Activated CD8-positive, alpha-beta memory T cell treated with anti-CD3 and anti-CD28 coated beads for 24 hours (primary cell): Measurements from ENCODE around the gene MT1F.
"Not testable (repeated sequence)": the region's sequence is repeated elsewhere in the genome, so short reads cannot be mapped to it uniquely, and the experiment has no call there.

Source experiments
- DNase-seq: peaks from one replicate; pipeline ENCODE4 v3.0.0-alpha.2; 2020

MT1F gene

DNA sequence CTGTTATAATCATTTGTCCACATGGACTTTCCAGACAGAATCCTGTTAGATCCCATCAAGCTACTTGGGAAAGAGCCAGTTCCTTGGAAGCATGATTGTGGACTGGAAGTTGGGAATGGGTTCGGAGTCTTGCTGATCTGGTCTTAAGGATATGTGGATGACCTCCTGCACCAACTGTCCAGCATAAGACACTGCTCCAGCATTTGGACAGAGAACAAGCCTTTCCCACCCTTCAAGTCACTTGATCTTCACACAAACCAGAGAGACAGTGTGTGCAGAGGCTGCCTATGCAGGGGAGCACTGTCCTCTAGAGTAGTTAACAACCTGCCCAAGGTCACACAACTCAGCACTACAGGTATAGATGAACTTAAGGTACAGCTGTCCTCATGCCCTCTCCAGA lies 11.9 kb upstream of the MT1F start:
- no peak for DNase-seq

DNA sequence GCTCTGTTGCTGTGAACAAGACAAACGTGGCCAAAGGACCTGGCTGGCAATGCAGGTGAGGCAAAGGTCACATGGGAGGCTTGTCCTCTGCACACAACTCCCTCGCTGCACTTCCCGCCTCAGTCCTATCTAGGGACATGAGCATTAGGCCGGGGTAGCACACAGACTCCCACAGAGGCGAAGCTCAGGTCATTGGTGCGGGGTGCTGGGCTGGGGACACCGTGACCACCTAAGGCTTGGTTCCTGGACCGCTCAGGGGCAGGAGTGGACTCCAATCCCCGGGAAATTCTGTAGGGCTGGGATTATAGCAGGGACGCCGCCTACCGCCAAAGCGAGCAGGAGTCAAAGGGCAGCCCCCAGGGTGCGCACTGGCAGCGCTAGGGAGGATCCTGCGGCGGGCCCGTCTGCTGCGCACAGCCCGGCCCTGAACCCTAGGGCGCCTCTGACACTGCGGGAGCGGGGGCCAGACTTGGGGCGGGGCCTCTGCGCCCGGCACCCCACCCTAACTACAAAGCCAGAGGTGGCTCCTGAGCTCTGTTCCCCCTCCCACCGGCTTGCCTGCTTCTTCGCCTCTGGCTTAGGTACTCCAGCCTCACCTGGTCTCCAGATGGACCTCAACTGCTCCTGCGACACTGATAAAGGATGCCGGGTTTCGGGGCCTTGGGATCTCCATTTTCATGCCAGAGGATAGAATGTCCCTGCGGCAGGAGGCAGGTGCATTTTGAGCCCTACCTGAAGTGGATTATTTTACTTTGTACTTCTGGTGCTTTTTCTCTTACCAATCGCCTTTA lies 9.9 kb upstream of the MT1F start:
- DNase-seq = no peak

DNA sequence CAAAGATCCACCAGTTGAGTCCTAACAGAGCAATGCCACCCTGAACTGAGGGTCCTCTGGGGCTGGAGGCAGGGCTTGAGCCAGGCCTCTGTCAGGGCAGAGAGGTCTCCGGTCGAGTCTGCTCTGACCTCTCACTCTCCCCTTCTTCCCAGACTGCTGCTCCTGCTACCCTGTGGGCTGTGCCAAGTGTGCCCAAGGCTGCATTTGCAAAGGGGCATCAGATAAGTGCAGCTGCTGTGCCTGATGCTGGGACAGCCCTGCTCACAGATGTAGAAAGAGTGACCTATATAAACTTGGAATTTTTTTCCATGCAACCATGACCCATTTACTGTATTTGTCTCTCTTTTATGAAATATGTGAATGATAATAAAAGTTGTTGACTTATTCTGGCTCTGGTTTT lies 8.5 kb upstream of the MT1F start:
- DNase-seq = no peak

DNA sequence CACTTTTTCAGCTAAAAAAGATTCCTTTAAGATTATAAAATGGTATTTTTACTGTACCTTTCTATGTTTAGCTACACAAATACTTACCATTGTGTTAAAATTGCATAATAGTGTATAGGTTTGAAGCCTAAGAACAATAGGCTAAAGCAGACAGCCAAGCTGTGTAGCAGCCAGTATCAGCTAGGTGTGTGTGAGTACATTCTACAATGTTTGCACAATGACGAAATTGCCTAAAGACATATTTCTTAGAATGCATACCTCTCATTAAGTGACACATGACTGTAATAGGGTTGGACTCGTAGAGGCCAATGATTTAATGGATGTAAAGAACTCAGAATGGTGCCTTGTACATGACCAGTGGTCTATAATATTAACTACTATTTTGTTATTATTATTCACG lies 7.9 kb upstream of the MT1F start:
- no peak for DNase-seq

DNA sequence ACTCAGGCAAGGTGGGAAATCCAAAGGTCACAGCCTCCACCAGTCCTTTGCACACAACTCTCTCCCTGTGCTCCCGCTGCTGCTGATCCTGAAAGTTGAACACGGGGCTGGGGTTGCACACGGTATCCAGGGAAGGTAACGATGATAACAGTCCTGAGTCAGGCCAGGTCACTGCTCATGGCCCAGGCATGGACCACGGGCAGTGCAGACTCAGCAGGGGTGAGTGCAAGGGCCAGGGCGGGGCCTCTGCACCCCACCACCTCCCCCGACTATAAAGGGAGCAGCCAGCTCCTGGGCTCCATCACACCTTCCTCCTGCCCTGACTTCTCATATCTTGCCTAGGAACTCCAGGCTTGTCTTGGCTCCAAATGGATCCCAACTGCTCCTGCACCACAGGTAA lies 6.2 kb upstream of the MT1F start, which contains the start of gene MT1B:
TSS of gene MT1B (plus strand) at position 301 of the 400 bp plus-strand sequence. CDS start at position 369, 68 bp downstream.
- no peak for DNase-seq

DNA sequence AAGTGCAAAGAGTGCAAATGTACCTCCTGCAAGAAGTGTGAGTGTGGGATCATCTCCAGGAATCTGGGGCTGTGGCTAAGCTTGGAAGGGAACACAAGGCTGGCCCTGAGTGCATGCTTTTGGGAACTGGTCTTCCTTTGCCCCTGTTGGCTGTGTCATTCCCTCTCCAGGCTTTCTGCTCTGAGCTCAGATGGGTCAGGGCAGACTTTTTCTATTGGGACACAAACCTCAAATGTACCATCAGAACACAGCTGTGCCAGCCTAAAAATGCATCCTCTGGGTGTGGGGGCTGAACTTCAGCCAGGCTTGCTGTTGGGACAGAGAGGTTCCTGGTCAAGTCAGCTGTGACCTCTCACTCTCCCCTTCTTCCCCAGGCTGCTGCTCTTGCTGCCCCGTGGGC lies 5.2 kb upstream of the MT1F start:
- DNase-seq = no peak

DNA sequence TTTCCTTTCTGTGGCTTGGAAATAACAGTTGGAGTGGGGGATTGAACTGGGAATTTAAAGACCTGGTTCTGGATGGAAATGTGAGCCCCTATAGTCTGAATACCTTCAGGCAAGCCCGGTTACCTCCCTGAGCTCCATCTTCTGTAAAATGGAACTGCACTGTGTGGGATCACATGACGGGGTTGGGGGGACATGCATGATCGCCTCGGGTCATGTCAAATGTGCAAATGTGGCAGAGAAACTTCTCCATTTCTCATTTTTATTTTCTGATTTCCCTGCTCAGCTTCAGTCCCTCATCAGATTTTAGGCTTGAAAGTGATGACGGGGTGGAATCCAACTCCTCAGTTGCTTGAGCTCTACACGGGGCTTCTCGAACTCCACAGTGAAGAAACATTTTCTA lies 4.5 kb upstream of the MT1F start:
- DNase-seq = no peak

DNA sequence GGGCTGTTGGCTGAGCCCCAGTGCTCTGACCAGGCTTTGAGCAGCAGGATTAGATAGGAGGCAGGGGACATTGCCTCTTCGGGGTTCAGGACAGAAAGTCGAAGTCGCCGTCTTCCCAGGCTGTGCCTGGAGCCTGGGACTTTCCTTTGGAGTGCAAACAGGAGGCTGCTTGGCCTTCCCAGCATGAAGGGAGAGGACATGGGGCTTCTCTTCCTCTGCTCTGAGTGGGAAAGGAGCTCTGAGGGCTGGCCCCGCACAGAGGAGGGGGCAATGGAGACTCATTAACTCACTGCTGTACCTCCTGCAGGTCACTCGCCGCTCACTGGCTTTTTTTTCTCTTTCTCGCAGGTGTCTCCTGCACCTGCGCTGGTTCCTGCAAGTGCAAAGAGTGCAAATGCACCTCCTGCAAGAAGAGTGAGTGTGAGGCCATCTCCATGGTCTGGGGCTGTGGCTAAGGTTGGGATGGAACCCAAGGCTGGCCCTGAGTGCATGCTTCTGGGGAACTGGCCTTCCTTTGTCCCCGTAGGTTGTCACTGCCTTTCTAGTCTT lies 642 bp downstream of the MT1F start:
- no peak for DNase-seq

DNA sequence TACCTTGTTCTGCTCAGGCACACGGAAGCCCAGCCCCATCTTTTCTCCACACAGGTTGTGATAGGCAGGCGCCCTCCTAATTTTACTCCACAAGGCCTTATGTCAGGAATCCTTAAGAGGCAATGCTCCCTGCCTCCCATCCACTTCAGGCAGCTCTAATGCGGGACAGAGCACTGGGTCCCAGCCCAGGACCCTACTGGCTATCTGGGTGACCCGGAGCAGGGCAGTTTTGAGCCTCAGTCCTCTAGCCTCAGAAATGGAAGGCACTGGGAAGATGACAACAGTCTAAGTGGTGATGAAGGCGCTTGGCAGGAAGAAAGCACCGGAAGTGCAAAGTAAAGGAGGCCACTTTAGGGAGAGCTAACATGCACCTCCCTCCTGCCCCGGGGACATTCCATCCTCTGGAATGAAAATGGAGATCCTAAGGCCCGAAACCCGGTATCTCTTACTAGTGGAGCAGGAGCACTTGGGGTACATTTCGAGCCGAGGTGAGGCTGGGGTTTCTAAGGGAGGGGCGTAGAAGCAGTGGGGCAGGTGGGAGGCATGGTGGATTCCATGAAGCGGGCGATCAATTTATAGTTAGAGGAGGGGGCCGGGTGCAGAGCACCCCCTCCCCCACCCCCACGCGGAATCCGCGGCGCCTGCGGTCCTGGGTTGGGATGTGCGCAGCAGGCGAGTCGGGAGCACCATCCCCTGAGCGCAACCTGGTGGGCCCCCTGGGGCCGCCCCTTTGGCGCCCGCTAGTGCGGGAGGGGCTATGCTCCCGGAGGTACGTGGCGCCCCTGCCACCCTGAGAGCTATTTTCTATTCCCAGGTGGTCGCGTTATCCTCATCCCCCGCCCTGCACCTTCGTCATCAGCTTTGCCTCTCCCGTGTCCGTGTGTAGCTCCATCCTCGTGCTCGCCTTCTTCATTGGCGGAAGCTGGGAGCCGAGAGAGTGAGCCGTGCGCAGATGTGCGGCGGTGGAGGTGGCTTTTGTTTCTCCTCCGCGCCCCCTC lies 4.9 kb downstream of the MT1F start:
- DNase-seq = peak; percentile 79

DNA sequence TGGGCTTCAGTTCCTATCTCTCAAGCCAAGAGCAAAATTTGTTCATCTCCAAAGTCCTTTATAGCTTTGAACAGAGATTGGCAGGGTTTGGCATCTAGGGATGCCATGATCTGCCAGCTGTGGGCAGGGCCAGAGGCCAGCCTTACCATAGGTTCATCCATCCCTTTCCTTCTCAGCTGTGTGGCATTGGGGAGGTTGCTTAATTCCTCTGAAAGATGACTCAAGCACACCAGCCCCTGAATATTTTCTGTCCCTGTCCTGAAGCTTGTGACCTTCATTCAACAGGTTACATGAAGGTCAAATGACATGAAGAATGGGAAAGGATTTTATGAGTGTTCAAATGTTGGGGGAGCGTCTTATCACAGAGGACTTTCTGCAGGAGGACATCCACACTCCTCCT lies 6.7 kb downstream of the MT1F start:
- DNase-seq = no peak

DNA sequence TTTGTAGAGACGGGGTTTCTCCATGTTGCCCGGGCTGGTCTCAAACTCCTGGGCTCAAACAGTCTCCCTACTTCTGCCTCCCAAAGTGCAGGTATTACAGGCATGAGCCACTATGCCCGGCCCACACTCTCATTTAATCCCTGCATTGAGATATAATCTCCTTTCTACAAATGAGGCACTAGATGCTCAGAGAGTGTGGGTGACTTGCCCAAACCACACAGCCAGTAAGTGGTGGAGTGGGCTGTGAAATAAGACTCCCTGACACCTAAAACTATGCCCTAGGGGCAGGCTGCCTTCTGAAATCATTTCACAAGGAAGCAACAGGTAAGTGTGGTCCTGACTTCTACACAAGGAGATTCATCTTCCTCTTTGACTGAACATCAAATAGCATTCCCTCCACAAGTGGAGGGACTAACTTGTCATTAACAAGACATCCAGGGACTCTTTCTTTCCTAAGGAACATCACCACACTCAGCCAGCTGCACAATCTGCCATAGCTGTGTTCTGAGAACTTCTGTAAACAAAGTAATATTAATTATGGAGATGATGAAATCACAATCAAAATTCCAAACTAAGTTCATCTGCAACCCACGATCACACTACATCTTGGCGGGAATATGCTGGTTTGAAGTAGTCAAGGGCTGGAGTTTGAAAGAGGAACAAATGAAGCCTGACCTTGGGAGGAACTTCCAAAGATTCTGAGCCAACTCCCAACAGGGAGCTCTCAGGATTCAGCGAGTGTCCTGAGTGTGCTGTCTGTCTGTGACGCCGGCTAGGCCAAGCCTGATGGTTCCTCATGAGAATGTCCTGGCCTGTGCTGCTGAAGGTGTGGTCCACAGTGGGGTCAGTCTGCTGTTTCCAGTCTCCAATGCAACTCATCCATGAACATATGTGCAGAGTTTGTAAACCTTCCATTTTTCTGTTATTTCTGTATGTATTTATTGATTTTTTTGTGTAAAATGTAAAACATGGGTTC lies 7.8 kb downstream of the MT1F start:
- DNase-seq = not testable (repeated sequence)

DNA sequence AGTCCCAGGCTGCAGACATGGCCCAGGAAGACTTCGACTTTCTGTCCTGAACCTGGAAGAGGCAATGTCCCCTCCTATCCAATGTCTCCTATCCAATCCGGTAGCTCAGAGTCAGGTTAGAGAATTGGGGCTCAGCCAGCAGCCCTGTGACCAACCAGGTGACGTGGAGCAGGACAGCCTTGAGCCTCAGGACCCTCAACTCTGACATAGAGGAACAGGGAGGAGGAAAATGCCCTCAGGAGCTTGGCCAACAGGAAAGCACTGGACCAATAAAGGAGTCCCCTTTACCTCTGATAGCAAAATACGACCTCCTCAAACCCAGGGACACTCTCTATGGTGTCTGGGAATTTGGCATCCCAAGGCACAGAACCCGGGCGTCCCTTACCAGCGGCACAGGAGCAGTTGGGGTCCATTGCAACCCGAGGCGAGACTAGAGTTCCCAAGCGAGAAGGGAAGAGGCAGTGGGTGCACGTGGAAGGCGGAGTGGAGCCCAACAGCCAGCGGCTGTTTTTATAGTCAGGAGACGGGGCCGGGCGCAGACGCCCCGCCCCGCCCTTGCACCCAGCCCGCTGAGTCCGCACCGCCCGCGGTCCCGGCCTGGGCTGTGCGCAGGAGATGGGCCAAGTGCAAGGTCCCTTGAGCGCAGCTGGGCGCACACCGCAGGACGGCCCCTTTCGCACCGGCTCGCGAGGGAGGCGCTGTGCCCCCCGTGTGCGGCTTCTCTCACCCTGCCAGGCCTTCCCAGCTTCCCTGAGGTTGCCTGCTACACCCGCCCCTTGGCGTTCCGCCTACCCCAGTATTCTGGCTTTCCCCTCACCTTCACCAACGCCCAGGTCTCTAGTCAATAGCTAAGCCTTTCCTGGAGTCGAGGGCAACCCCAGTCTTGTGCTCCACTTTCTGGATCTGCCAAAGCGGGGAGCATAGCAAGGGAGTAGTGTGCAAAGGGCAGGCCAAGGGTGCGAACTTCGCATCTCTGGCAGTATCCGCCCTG lies 10.1 kb downstream of the MT1F start, which contains the start of gene MT1G:
TSS of gene MT1G (minus strand) at position 485 of the 991 bp plus-strand sequence. CDS start at position 413, 72 bp downstream.
- peak; percentile 70 for DNase-seq

DNA sequence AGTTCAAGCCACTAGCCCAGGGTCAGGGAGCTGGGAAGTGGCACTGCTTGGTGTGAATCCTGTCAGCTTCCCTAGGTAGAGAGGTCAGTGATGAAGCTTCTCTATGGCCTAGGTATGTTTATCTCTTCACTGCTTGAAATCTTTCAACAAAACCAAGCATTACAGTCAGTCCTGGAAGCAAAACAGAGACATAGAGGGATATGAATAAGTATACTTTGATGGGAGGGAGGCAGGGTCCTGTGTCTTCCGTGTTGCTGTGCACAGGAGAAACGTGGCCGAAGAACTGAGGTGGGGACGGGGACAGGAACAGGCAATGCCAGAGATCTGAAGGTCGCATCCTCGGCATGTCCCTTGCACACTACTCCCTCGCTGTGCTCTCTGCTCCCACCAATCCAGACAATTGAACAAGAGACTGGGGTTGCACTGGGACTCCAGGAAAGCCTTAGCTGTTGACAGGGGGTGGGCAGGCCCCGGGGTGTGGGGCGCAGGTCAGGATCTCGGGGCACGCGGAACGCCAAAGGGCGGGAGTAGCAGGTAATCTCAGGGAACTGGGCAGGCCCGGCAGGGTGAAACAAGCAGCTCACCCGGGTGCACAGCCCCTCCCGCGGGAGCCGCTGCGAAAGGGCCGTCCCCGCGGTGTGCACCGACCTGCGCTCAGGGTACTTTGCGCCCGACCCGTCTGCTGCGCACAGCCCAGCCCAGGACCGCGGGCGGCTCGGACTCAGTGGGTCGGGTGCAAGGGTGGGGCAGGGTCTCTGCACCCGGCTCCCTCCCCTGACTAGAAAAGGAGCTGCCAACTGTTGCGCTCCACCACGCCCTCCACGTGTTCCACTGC lies 11.5 kb downstream of the MT1F start, which contains the start of gene MT1H:
TSS of gene MT1H (plus strand) at position 810 of the 835 bp plus-strand sequence. CDS start 71 bp downstream, outside the sequence.
- no peak for DNase-seq

DNA sequence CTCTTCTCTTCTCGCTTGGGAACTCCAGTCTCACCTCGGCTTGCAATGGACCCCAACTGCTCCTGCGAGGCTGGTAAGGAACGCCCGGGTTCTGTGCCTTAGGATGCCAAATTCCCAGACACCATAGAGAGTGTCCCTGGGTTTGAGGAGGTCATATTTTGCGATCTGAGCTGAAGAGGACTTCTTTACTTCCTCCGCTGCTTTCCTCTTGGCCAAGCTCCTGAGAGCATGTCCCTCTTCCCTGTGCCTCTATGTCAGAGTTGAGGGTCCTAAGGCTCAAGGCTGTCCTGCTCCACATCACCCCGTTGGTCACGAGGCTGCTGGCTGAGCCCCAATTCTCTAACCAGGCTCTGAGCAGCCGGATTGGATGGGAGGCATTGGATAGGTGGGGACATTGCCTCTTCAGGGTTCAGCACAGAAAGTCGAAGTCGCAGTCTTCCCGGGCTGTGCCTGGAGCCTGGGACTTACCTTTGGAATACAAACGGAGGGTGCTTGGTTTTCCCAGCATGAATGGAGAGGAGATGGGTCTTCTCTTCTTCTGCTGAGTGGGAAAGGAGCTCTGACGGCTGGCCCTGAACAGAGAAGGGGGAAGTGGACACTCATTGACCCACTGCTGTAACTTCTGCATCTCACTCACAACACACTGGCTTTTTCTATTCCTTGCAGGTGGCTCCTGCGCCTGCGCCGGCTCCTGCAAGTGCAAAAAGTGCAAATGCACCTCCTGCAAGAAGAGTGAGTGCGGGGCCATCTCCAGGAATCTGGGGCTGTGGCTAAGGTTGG lies 12.3 kb downstream of the MT1F start:
- DNase-seq = no peak

DNA sequence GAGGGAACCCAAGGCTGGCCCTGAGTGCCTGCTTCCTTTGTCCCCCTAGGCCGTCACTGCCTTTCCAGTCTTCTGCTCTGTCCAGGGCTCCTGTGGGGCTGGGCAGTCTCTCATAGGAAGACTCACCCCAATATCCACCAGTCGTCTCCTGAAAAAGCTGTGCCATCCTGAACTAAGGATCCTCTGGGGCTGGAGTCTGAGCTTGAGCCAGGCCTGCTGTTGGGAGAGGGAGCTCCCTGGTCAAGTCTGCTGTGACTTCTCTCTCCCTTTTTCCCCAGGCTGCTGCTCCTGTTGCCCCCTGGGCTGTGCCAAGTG lies 12.8 kb downstream of the MT1F start:
- no peak for DNase-seq

DNA sequence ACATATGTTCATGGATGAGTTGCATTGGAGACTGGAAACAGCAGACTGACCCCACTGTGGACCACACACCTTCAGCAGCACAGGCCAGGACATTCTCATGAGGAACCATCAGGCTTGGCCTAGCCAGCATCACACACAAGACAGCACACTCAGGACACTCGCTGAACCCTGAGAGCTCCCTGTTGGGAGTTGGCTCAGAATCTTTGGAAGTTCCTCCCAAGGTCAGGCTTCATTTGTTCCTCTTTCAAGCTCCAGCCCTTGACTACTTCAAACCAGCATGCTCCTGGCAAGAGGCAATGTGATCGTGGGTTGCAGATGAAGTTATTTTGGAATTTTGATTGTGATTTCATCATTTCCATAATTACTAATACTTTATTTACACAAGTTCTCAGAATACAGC lies 13.9 kb downstream of the MT1F start:
- not testable (repeated sequence) for DNase-seq

DNA sequence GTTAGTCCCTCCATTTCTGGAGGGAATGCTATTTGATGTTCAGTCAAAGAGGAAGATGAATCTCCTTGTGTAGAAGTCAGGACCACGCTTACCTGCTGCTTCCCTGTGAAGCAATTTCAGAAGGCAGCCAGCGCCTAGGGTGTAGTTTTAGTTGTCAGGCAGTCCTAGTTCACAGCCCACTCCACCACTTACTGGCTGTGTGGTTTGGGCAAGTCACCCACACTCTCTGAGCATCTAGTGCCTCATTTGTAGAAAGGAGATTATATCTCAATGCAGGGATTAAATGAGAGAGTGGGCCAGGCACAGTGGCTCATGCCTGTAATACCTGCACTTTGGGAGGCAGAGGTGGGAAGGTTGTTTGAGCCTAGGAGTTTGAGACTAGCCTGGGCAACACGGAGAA lies 14.4 kb downstream of the MT1F start:
- not testable (repeated sequence) for DNase-seq

DNA sequence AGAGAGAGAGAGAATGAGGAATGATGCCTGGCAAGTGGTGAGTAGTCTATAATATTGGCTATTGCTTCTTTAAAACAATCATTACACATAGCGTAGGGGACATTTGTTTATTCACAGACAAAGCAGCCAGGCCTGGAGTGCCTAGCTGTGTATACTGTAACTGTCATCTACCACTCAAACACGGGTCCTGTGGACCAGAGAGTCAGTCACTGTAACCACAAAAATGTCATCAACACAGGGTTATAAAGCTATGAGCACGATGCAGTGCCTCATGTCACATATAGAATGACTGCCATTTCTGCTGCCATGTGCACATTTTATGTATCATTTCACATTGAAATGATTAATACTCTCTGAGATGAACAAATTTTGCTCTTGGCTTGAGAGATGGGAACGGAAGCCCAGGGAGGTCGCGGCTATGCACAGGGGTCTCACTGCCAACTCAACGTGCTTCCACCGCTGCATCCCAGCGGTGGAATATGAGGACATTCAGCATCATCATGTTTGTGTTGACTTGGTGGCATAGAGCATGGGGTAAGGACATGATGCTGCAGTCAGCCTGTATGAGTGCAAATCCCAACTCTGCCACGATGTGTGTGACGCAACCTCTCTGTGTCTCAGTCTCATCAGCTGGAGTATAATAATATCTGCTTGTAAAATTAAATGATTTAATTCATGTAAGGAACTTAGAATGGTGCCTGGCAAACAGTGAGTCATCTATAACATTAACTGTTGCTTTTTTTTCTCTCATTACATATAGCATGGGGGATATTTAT lies 15.2 kb downstream of the MT1F start:
- no peak for DNase-seq
